A549 (cell line): Measurements from ENCODE around the gene CD99. TPM values are rescaled to one million over a fixed set of nuclear protein-coding genes. Genes with fewer than 3 reads are reported as not detected.

Source experiments
- polyA plus RNA-seq, 4 experiments: library from polyadenylated mRNA; depleted of rRNA in 3 of 4; stranded (reverse); fragments of >200 nt; fragmentation: RNase III in 1 of 4; extraction: RNeasy Plus Mini Kit Qiagen cat#74134 plus additional on column Dnase treatment in 1 of 4; gene quantifications; 2 replicates in 3 of 4; 3 replicates in 1 of 4; pipeline ENCODE4 v1.2.3, GENCODE V29; 2011 to 2017

Gene CD99
- polyA plus RNA-seq, 2 of the 4 experiments (the other 2 are of a cell fraction): 136 to 172 TPM

Other genes starting within 250 kb of the CD99 start
- gene DHRSX, start 190.3 kb upstream of the CD99 start, polyA plus RNA-seq (2011; rRNA removed): 56.3 and 71.6 TPM in 2 replicates
- gene DHRSX, start 190.3 kb upstream of the CD99 start, polyA plus RNA-seq (2017; fragmentation: RNase III; extraction: RNeasy Plus Mini Kit Qiagen cat#74134 plus additional on column Dnase treatment): 26.2 to 32.1 TPM (median 29.7 TPM) in 3 replicates
- gene ZBED1, start 190.3 kb upstream of the CD99 start, polyA plus RNA-seq (2011; rRNA removed): 21.1 and 21.9 TPM in 2 replicates
- gene ZBED1, start 190.3 kb upstream of the CD99 start, polyA plus RNA-seq (2017; fragmentation: RNase III; extraction: RNeasy Plus Mini Kit Qiagen cat#74134 plus additional on column Dnase treatment): 17.0 to 19.7 TPM (median 18.9 TPM) in 3 replicates
- 0.04 and 0.06 TPM in 2 replicates for gene XG, start 60.7 kb downstream of the CD99 start, polyA plus RNA-seq (2011; rRNA removed)
- gene XG, start 60.7 kb downstream of the CD99 start, polyA plus RNA-seq (2017; fragmentation: RNase III; extraction: RNeasy Plus Mini Kit Qiagen cat#74134 plus additional on column Dnase treatment): 0.05 to 0.08 TPM in 2 of 3 replicates, not detected in the other
- 14.1 and 14.3 TPM in 2 replicates for gene GYG2, start 137.6 kb downstream of the CD99 start, polyA plus RNA-seq (2011; rRNA removed)
- 11.0 to 13.6 TPM (median 12.7 TPM) in 3 replicates for gene GYG2, start 137.6 kb downstream of the CD99 start, polyA plus RNA-seq (2017; fragmentation: RNase III; extraction: RNeasy Plus Mini Kit Qiagen cat#74134 plus additional on column Dnase treatment)
- 17.4 and 22.0 TPM in 2 replicates for gene ARSD, start 238.0 kb downstream of the CD99 start, polyA plus RNA-seq (2011; rRNA removed)
- gene ARSD, start 238.0 kb downstream of the CD99 start, polyA plus RNA-seq (2017; fragmentation: RNase III; extraction: RNeasy Plus Mini Kit Qiagen cat#74134 plus additional on column Dnase treatment): 9.2 to 11.2 TPM (median 9.9 TPM) in 3 replicates